Forelimb muscle (tissue), 1 donor: ENCODE data around the gene BFAR. TPM values are rescaled to one million over a fixed set of nuclear protein-coding genes. Genes with fewer than 3 reads are reported as not detected.
"Not testable (repeated sequence)": the region's sequence is repeated elsewhere in the genome, so short reads cannot be mapped to it uniquely, and the experiment has no call there.

Experiments used
- DNase-seq: peaks from one replicate; pipeline ENCODE4 v3.0.0-alpha.2; 2013; ENCODE audit warnings: low read depth
- polyA plus RNA-seq: library from polyadenylated mRNA; unstranded; fragments of 120-200 nt; gene quantifications from one replicate; pipeline ENCODE4 v1.2.1, GENCODE V29; 2013; ENCODE audit not compliant: insufficient read length

Gene BFAR
- polyA plus RNA-seq, 1 donor, result 51.8 TPM

- no peak for DNase-seq
These were observed 2.8 kb downstream of the BFAR start for GRCh38 chr16:14635395-14636165.

- DNase-seq, result not testable (repeated sequence)
These were observed 3.6 kb downstream of the BFAR start for GRCh38 chr16:14636179-14636950.

- DNase-seq, result not testable (repeated sequence)
These were observed 4.1 kb downstream of the BFAR start for GRCh38 chr16:14636951-14637240.

GRCh38 chr16:14640538-14640937, 7.8 kb downstream of the BFAR start:
- DNase-seq, result no peak

GRCh38 chr16:14641206-14641605, 8.5 kb downstream of the BFAR start:
- no peak for DNase-seq

GRCh38 chr16:14641926-14642325, 9.2 kb downstream of the BFAR start:
- DNase-seq, result no peak

GRCh38 chr16:14649816-14650215, 17.1 kb downstream of the BFAR start:
- DNase-seq, result no peak

- no peak for DNase-seq
These were observed 17.9 kb downstream of the BFAR start for GRCh38 chr16:14650629-14651028.

- DNase-seq, result no peak
These were observed 20.0 kb downstream of the BFAR start for GRCh38 chr16:14652726-14653125.

GRCh38 chr16:14658063-14658462, 25.3 kb downstream of the BFAR start:
- DNase-seq, result no peak

- no peak for DNase-seq
These were observed 34.9 kb downstream of the BFAR start for GRCh38 chr16:14667347-14668266.

- DNase-seq, result no peak
These were observed 35.9 kb downstream of the BFAR start for GRCh38 chr16:14668556-14669223.

GRCh38 chr16:14669776-14670175, 37.0 kb downstream of the BFAR start:
- DNase-seq, result no peak

- no peak for DNase-seq
These were observed 39.7 kb downstream of the BFAR start for GRCh38 chr16:14672403-14672971.

- no peak for DNase-seq
These were observed 43.9 kb downstream of the BFAR start for GRCh38 chr16:14676633-14677032.

GRCh38 chr16:14677627-14678026, 44.9 kb downstream of the BFAR start:
- no peak for DNase-seq

GRCh38 chr16:14678748-14679497, 46.2 kb downstream of the BFAR start:
- no peak for DNase-seq

GRCh38 chr16:14680396-14680795, 47.6 kb downstream of the BFAR start:
- DNase-seq, result not testable (repeated sequence)

- no peak for DNase-seq
These were observed 48.4 kb downstream of the BFAR start for GRCh38 chr16:14681115-14681514.

- DNase-seq, result no peak
These were observed 49.4 kb downstream of the BFAR start for GRCh38 chr16:14682121-14682520.
